GM10266 (cell line): Measurements from ENCODE around the gene HMCES.

Source experiments
- DNase-seq: peaks from one replicate; pipeline ENCODE4 v3.0.0; 2012; ENCODE audit errors: extremely low spot score
- CTCF ChIP-seq: IDR thresholded peaks from 2 replicates; pipeline ENCODE4 v1.5.1; 2012; ENCODE audit warnings: mild to moderate bottlenecking, low read depth; ENCODE audit not compliant: control insufficient read depth, insufficient read depth; ENCODE audit errors: missing control alignments

Gene HMCES

DNA sequence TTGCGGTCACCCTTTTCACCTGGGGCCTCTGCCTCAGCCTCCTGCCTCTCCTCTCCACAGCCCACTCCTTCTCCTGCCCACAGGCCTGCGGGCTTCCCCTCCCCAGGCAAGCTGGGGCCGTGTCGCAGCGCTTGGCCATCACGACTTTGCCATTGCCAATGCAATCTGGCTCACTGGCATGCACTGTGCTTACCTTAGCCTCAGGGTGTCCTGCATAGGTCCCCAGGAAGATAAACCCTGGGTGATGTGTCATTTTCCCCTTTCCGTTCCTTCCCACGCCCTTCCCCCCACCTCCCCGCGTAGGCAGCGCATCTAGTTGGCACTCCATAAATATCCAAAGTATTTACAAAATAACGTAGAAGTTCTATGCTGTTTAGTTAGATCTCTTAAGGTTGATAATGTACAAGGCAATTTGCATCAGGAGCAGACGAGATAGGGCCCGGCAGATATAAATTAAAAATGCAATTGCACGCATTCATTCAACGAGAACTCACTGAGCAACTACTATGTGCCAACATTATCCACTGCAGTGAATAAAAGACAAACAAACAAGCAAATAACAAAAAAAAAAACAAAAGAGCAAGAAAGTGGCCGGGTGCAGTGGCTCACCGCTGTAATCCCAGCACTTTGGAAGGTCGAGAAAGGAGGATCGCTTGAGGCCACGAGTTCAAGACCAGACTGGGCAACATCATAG is 30.2 kb upstream of the HMCES start:
- no peak for TF ChIP-seq CTCF
- DNase-seq, result no peak

DNA sequence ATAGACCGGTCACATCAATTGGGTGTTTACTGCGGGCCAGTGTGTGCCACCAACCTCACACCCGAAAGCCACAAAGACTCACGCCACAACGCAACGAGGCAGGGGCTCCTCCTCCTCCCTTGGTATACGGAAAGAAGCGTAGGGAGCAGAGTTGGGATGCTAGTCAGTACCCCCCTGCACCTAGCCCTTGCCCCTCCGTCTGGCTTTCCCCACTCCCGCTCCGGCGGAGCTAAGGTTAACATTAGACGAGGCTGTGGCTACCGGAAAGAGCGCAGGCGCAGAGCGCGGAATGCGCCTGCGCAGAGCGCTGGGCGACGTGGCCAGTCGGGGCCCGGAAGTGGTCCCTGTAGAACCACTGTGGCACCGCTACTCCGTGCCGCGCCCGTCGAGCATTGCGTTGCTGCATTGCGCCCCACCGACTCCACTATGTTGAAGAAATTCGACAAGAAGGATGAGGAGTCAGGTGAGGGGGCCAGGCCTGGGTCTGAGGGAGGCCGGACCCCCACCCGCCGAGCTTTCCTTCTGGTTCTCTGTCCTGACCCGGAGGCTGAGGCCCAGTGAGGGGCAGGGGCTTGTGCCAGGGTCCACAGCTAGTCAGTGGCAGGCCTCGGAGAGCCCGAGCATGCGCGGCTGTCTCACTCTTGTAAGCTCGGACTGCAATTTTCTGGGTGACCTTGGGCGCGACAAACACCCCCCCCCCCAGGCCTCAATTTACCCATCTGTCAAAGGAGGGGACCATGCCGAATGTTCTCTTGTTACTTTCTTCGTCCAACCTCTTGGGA is 29.2 kb upstream of the HMCES start, which contains the start of gene COPG1:
TSS of gene COPG1 (plus strand) at position 323 of the 782 bp plus-strand sequence. CDS start at position 427, 104 bp downstream.
- peak; percentile 91 for DNase-seq
- no peak for TF ChIP-seq CTCF

DNA sequence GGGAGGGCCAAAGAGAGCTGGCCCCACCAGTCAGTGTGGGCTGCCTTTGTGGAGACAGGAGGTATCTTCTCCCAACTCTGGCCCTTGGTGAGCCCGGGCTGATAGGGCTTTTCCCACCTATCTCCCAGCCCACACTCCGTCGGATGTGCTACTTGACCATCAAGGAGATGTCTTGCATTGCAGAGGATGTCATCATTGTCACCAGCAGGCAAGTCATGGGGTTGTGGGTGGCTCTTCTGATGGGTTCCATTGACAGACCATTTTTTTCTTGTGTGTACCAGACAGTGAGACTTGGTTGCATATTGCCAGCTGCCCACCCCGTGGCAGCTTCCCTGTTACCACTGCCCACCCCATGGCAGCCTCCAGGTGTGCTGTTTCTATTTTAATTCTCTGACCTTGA is 25.9 kb upstream of the HMCES start:
- DNase-seq, result no peak

GRCh38 chr3:129254536-129255230 is 24.0 kb upstream of the HMCES start:
- DNase-seq, result no peak

More for the DNA sequence above, 25.9 kb upstream of the HMCES start:
- TF ChIP-seq CTCF, result no peak

DNA sequence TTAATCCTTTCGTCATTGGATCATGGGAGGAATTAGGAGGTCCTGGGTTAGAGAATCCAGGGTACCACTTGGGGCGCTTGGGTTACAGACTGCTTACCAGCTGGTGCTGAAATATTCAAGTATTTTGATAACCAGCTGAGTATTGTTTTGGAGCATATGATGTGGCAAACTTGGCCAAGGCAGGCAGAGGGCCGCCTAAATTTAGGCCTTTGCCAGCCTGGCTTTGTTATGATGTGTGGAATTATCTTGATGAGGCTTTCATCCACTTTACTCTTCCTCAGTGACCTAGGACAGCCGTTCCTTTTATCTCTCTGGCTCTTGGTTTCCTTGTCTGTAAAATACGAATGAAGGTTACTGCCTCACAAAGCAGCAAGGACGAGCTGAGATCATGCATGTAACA is 22.4 kb upstream of the HMCES start:
- DNase-seq, result no peak
- no peak for TF ChIP-seq CTCF

More at GRCh38 chr3:129254536-129255230, 24.0 kb upstream of the HMCES start:
- no peak for TF ChIP-seq CTCF

GRCh38 chr3:129257609-129258008 is 21.1 kb upstream of the HMCES start:
- DNase-seq, result no peak
- no peak for TF ChIP-seq CTCF
